Chondrocyte (in vitro differentiated cells): ENCODE measurements around the gene SASH1. TPM values are rescaled to one million over a fixed set of nuclear protein-coding genes. Genes with fewer than 3 reads are reported as not detected.

Experiments used
- DNase-seq: peaks from one replicate; pipeline ENCODE4 v3.0.0; 2021; ENCODE audit warnings: mixed read lengths, low spot score
- H3K27ac Mint-ChIP-seq: one replicate; pipeline ENCODE4 v1.8.0; 2021; ENCODE audit warnings: mild to moderate bottlenecking, moderate library complexity, mixed read lengths; ENCODE audit not compliant: unreplicated experiment
- H3K27me3 Mint-ChIP-seq: 2 replicates; pipeline ENCODE4 v1.8.0; 2021; ENCODE audit warnings: low read depth, mixed read lengths
- H3K36me3 Mint-ChIP-seq: 2 replicates; pipeline ENCODE4 v1.8.0; 2021; ENCODE audit warnings: low read depth, mixed read lengths
- H3K4me1 Mint-ChIP-seq: 2 replicates; pipeline ENCODE4 v1.8.0; 2021; ENCODE audit warnings: low read depth, mild to moderate bottlenecking, mixed read lengths
- H3K4me3 Mint-ChIP-seq: one replicate; pipeline ENCODE4 v1.8.0; 2021; ENCODE audit warnings: mild to moderate bottlenecking, moderate library complexity, mixed read lengths; ENCODE audit not compliant: unreplicated experiment
- H3K9me3 Mint-ChIP-seq: 2 replicates; pipeline ENCODE4 v1.8.0; 2021; ENCODE audit warnings: low read depth, mixed read lengths
- total RNA-seq: library from RNA; stranded (reverse); gene quantifications from 3 replicates; pipeline ENCODE4 v1.2.1, GENCODE V29; 2021
- TF ChIP-seq, protein P1 (sequence below): fragments of 200-600 bp; sonication (generic); IDR thresholded peaks from 2 replicates; pipeline ENCODE4 v1.5.0; 2021; ENCODE audit warnings: antibody characterized with exemption, mild to moderate bottlenecking, moderate library complexity

SASH1 gene
- total RNA-seq, 1 donor from 2014 or later = 82.9 TPM

DNA sequence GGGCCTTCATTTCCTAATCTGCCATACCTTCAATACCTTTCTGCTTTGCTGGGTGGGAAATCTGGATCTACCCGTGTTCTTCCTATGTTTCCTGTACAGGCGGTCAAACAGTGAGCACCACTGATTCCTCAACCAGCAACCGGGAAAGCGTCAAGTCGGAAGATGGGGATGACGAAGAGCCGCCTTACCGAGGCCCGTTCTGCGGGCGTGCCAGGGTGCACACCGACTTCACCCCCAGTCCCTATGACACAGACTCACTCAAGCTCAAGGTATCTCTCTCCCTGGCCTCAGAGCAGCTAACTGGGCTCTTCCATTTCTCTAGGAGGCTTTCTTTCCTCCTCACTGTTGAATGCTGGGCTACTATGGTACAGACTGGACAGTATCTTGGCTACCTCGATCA is 190.1 kb downstream of the SASH1 start:
- TF ChIP-seq, protein P1, sequence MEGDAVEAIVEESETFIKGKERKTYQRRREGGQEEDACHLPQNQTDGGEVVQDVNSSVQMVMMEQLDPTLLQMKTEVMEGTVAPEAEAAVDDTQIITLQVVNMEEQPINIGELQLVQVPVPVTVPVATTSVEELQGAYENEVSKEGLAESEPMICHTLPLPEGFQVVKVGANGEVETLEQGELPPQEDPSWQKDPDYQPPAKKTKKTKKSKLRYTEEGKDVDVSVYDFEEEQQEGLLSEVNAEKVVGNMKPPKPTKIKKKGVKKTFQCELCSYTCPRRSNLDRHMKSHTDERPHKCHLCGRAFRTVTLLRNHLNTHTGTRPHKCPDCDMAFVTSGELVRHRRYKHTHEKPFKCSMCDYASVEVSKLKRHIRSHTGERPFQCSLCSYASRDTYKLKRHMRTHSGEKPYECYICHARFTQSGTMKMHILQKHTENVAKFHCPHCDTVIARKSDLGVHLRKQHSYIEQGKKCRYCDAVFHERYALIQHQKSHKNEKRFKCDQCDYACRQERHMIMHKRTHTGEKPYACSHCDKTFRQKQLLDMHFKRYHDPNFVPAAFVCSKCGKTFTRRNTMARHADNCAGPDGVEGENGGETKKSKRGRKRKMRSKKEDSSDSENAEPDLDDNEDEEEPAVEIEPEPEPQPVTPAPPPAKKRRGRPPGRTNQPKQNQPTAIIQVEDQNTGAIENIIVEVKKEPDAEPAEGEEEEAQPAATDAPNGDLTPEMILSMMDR = no peak
- Mint-ChIP-seq H3K9me3 (no peaks in the 10 kb centered on the region), H3K27me3 (no peaks in the 10 kb centered on the region), H3K36me3 (peaks cover 39% of the 10 kb centered on the region), H3K27ac (peak overlapping the region; percentile 17), H3K4me1 (peaks cover 35% of the 10 kb centered on the region), H3K4me3 (no peak overlapping the region)
- no peak for DNase-seq

DNA sequence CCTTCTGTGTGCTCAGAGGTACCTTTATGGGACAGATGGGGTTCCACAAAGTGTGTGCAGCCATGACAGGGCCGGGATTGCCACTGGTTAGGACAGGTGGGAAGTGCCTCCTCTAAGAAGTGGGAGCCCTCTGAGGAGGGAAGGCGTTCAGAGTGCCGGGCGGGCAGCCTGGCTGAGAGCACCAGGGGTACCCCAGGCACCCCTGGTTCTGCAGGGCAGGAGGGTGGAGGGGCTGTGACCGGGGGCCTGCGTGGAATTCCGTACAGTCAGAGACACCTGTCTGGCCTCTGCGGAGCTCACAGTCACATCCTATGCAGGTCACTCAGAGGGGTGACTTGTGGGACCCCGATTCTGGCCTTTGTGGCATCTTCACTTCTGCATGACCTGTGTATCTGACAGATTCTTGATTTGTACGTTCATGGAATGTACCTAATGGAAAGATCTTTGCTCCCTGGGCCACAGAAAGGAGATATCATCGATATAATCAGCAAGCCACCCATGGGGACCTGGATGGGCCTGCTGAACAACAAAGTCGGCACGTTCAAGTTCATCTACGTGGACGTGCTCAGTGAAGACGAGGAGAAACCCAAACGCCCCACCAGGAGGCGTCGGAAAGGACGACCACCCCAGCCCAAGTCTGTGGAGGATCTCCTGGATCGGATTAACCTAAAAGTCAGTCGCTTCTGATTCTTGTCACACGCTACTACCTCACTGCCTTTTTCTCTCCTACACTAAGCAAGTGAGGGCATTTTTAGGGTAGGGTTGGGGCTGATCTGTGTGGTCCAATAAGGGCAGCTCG is 190.9 kb downstream of the SASH1 start:
- Mint-ChIP-seq H3K4me1 (peaks cover 42% of the 10 kb centered on the region), H3K36me3 (peaks cover 38% of the 10 kb centered on the region), H3K27ac (no peak overlapping the region), H3K9me3 (no peaks in the 10 kb centered on the region), H3K27me3 (no peaks in the 10 kb centered on the region), H3K4me3 (no peak overlapping the region)
- DNase-seq = no peak
- TF ChIP-seq, protein P1 = no peak

DNA sequence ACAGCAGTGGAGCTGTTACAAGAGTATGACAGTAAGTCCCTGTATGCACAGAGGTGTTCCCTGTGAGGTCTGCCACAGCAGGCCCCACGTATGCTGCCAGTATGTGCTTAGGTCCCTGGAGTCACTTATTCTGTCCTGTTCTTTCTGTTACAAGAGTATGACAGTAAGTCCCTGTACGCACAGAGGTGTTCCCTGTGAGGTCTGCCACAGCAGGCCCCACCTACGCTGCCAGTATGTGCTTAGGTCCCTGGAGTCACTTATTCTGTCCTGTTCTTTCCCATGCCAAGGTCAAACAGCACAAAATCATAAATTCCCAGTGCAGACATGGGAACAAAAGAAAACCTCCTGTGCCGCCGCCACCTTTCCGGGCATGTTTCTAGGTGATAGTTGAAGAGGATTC is 192.2 kb downstream of the SASH1 start:
- Mint-ChIP-seq H3K36me3 (peaks cover 41% of the 10 kb centered on the region), H3K9me3 (no peaks in the 10 kb centered on the region), H3K4me1 (peaks cover 41% of the 10 kb centered on the region), H3K27ac (no peak overlapping the region), H3K27me3 (no peaks in the 10 kb centered on the region), H3K4me3 (no peak overlapping the region)
- TF ChIP-seq, protein P1 = no peak
- no peak for DNase-seq

DNA sequence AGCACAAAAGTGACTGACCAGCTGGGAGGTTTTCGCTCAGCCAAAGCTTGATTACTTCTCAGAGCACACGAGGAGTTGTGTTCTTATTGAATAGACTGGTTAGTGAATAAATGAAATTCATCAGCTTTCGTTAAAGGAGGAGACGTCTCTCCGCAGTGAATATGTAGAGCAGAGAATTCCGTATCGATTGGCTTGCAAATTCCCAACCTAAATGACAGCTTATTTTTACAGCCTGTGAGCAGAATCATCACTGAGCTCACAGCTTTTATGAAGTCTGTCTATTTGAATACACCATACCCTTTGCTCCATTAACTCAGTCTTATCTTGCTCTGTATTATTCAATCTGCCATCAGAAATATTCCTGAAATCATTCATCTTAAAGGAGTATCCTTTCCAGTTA is 192.7 kb downstream of the SASH1 start:
- TF ChIP-seq, protein P1 = no peak
- peaks cover 36% of the 10 kb centered on the region for H3K4me1 Mint-ChIP-seq
- H3K27ac Mint-ChIP-seq = no peak overlapping the region
- no peaks in the 10 kb centered on the region for H3K27me3 Mint-ChIP-seq
- H3K4me3 Mint-ChIP-seq = no peak overlapping the region
- no peak for DNase-seq
- peaks cover 46% of the 10 kb centered on the region for H3K36me3 Mint-ChIP-seq
- H3K9me3 Mint-ChIP-seq = no peaks in the 10 kb centered on the region

DNA sequence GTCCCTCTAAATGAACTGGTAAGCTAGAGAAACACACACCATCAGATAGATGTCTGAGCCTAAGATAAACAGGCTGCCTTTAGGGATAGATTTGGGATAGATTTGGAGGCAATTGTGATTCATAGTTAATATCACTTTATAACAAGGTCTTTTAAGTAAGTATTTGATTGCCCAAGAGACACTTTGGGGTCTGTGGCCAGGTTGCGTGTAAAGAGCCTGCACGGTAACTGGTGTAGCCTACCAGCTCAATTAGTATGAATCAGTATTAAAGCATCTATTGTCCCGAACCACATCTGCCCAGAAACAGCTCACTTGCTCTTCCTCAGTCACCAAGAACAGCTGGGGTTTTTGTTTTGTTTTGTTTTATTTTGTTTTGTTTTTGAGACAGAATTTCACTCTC is 193.3 kb downstream of the SASH1 start:
- no peaks in the 10 kb centered on the region for H3K9me3 Mint-ChIP-seq
- DNase-seq = no peak
- H3K4me1 Mint-ChIP-seq = peaks cover 30% of the 10 kb centered on the region
- no peaks in the 10 kb centered on the region for H3K27me3 Mint-ChIP-seq
- H3K36me3 Mint-ChIP-seq = peaks cover 50% of the 10 kb centered on the region
- TF ChIP-seq, protein P1 = no peak
- H3K27ac Mint-ChIP-seq = no peak overlapping the region
- no peak overlapping the region for H3K4me3 Mint-ChIP-seq
